SK-N-SH (cell line): ENCODE data around the gene ACTR3. TPM values are rescaled to one million over a fixed set of nuclear protein-coding genes. Genes with fewer than 3 reads are reported as not detected.

Experiments used
- CTCF ChIA-PET: fragments of 300-600, 350-600 bp; formaldehyde crosslinking; extraction: SDS; loops from one replicate; lab custom pipeline; 2021; lab: Yijun Ruan, JAX
- POLR2A ChIA-PET: fragments of 350-600 bp; sonication (Branson Sonifier 250); formaldehyde crosslinking; extraction: SDS; loops from one replicate; lab custom pipeline; 2020; ENCODE audit warnings: antibody characterized with exemption, inconsistent platforms; lab: Yijun Ruan, JAX
- DNase-seq: peaks from one replicate; pipeline ENCODE4 v3.0.0; 2012
- H2AFZ ChIP-seq: fragments of 200-600 bp; sonication (generic); 2 replicates; pipeline ENCODE4 v1.8.1; 2016; ENCODE audit warnings: antibody characterized with exemption, mild to moderate bottlenecking, low read depth
- H3F3A ChIP-seq: fragments of 200-600 bp; sonication (generic); replicated peaks from 2 replicates; pipeline ENCODE3; 2016; ENCODE audit warnings: antibody characterized with exemption, mild to moderate bottlenecking; ENCODE audit not compliant: insufficient read depth
- H3K27ac ChIP-seq, 2 experiments: fragments of 200-500 bp in 1 of 2; fragments of 200-600 bp in 1 of 2; sonication (Bioruptor generic) in 1 of 2; sonication (generic), shearing (Covaris generic) in 1 of 2; 2 replicates each; pipeline versions ENCODE4 v1.5.1 to v1.6.1; 2014 to 2016; ENCODE audit warnings: low read depth in 2 of 2, inconsistent platforms in 1 of 2, low read length in 1 of 2, mild to moderate bottlenecking in 1 of 2, mixed read lengths in 1 of 2
- H3K27me3 ChIP-seq: fragments of 200-600 bp; sonication (generic), shearing (Covaris generic); 2 replicates; pipeline ENCODE4 v1.6.1; 2016; ENCODE audit warnings: mixed run types; ENCODE audit not compliant: insufficient read depth
- H3K36me3 ChIP-seq, 2 experiments: fragments of 200-500 bp in 1 of 2; fragments of 200-600 bp in 1 of 2; sonication (Bioruptor generic) in 1 of 2; sonication (generic) in 1 of 2; replicated peaks in 1 of 2; 2 replicates each; pipeline versions ENCODE3 to v1.5.1; 2014 to 2016; ENCODE audit warnings: low read length in 1 of 2, mild to moderate bottlenecking in 1 of 2; ENCODE audit not compliant: insufficient read depth in 2 of 2, control insufficient read depth in 1 of 2
- H3K4me1 ChIP-seq, 2 experiments: fragments of 200-500 bp in 1 of 2; fragments of 200-600 bp in 1 of 2; sonication (Bioruptor generic) in 1 of 2; sonication (generic), shearing (Covaris generic) in 1 of 2; 2 replicates each; pipeline versions ENCODE4 v1.5.1 to v1.6.1; 2014 to 2016; ENCODE audit warnings: low read depth in 1 of 2, low read length in 1 of 2, mixed run types in 1 of 2; ENCODE audit not compliant: insufficient read depth in 2 of 2, control insufficient read depth in 1 of 2
- H3K4me2 ChIP-seq: fragments of 200-600 bp; sonication (generic), shearing (Covaris generic); 2 replicates; pipeline ENCODE4 v1.6.1; 2017; ENCODE audit warnings: mixed run types
- H3K4me3 ChIP-seq, 2 experiments: fragments of 200-500 bp in 1 of 2; fragments of 200-600 bp in 1 of 2; sonication (Bioruptor generic) in 1 of 2; sonication (generic), shearing (Covaris generic) in 1 of 2; 2 replicates each; pipeline versions ENCODE4 v1.5.1 to v1.8.1; 2014 to 2016; ENCODE audit warnings: low read depth in 2 of 2, inconsistent platforms in 1 of 2, low read length in 1 of 2, mild to moderate bottlenecking in 1 of 2, mixed read lengths in 1 of 2, moderate library complexity in 1 of 2
- H3K79me2 ChIP-seq: fragments of 200-600 bp; sonication (generic); 2 replicates; pipeline ENCODE4 v1.8.1; 2017; ENCODE audit warnings: mild to moderate bottlenecking; ENCODE audit not compliant: insufficient read depth
- H3K9ac ChIP-seq: fragments of 200-600 bp; sonication (generic); 2 replicates; pipeline ENCODE4 v1.6.1; 2017; ENCODE audit warnings: mixed run types
- H3K9me2 ChIP-seq: fragments of 200-600 bp; sonication (generic); 2 replicates; pipeline ENCODE4 v1.6.1; 2017; ENCODE audit warnings: mixed run types
- H3K9me3 ChIP-seq: fragments of 200-600 bp; sonication (generic); 2 replicates; pipeline ENCODE4 v1.6.1; 2017; ENCODE audit warnings: mixed run types, mild to moderate bottlenecking, moderate library complexity
- H4K20me1 ChIP-seq: fragments of 200-600 bp; sonication (generic); 2 replicates; pipeline ENCODE4 v1.6.1; 2017; ENCODE audit warnings: mild to moderate bottlenecking, mixed run types; ENCODE audit not compliant: insufficient read depth
- FOSL2 ChIP-seq: IDR thresholded peaks from 2 replicates; pipeline ENCODE4 v1.4.0; 2012; ENCODE audit warnings: low read depth, mild to moderate bottlenecking, moderate library complexity, borderline replicate concordance
- JUND ChIP-seq: IDR thresholded peaks from 2 replicates; pipeline ENCODE4 v1.4.0; 2012
- MEF2A ChIP-seq: IDR thresholded peaks from 2 replicates; pipeline ENCODE4 v1.4.0; 2012; ENCODE audit warnings: low read depth, borderline replicate concordance
- MXI1 ChIP-seq: IDR thresholded peaks from 2 replicates; pipeline ENCODE4 v1.6.1; 2012; ENCODE audit warnings: mild to moderate bottlenecking, low read depth, low read length, improper control_type of control experiment
- NRF1 ChIP-seq: IDR thresholded peaks from 2 replicates; pipeline ENCODE4 v1.6.1; 2012; ENCODE audit warnings: low read depth, mild to moderate bottlenecking, low read length
- PBX3 ChIP-seq: IDR thresholded peaks from 2 replicates; pipeline ENCODE4; 2012
- POLR2AphosphoS5 ChIP-seq: IDR thresholded peaks from 2 replicates; pipeline ENCODE4 v1.6.1; 2012; ENCODE audit warnings: low read depth, low read length
- REST ChIP-seq: IDR thresholded peaks from 2 replicates; pipeline ENCODE4 v1.6.1; 2012; ENCODE audit warnings: mild to moderate bottlenecking, low read depth, low read length, moderate library complexity
- RFX5 ChIP-seq: IDR thresholded peaks from 2 replicates; pipeline ENCODE4 v1.6.1; 2012; ENCODE audit warnings: mild to moderate bottlenecking, improper control_type of control experiment, low read length
- SIN3A ChIP-seq: IDR thresholded peaks from 2 replicates; pipeline ENCODE4 v1.6.1; 2012; ENCODE audit warnings: low read depth, mild to moderate bottlenecking, low read length, moderate library complexity, borderline replicate concordance
- TEAD4 ChIP-seq: IDR thresholded peaks from 2 replicates; pipeline ENCODE4 v1.4.0; 2012; ENCODE audit warnings: mild to moderate bottlenecking, borderline replicate concordance; ENCODE audit not compliant: insufficient read depth
- USF1 ChIP-seq: IDR thresholded peaks from 2 replicates; pipeline ENCODE4 v1.4.0; 2012; ENCODE audit warnings: low read depth, borderline replicate concordance
- USF2 ChIP-seq: fragments of 150-350 bp; IDR thresholded peaks from 2 replicates; pipeline ENCODE4 v1.6.1; 2017; ENCODE audit warnings: antibody characterized with exemption, low read length, low read depth, borderline replicate concordance
- WGBS: methylation state at CpG from one replicate; pipeline ENCODE4 v1.1.6; 2017; ENCODE audit warnings: low lambda C conversion rate; 5-methylcytosine and 5-hydroxymethylcytosine counted together
- polyA plus RNA-seq, 3 experiments: library from polyadenylated mRNA; depleted of rRNA; stranded (reverse); fragments of >200 nt; gene quantifications; 2 replicates each; pipeline ENCODE4 v1.2.3, GENCODE V29; 2012
- TF ChIP-seq, protein P1 (sequence below): IDR thresholded peaks from 2 replicates; pipeline ENCODE4 v1.4.0; 2012; ENCODE audit warnings: low read depth
- TF ChIP-seq, protein P2 (sequence below): fragments of 200-600 bp; sonication (generic); IDR thresholded peaks from 2 replicates; pipeline ENCODE4 v1.6.1; 2017; ENCODE audit warnings: antibody characterized with exemption, mild to moderate bottlenecking, moderate library complexity

ACTR3 gene
- polyA plus RNA-seq, 1 of the 3 experiments (the other 2 are of a cell fraction) = 90.8 TPM

- TF ChIP-seq USF1 (no peak), PBX3 (no peak), MEF2A (no peak)
- TF ChIP-seq, protein P1, sequence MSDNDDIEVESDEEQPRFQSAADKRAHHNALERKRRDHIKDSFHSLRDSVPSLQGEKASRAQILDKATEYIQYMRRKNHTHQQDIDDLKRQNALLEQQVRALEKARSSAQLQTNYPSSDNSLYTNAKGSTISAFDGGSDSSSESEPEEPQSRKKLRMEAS = no peak
Measured at GRCh38 chr2:113878743-113879142, 11.1 kb upstream of the ACTR3 start (continued).

GRCh38 chr2:113879457-113879856 lies 10.4 kb upstream of the ACTR3 start:
- peaks cover 0 to 5% of the 10 kb centered on the region in 2 experiments; a peak in 2 of 4 replicates for H3K4me1 ChIP-seq
- no peak overlapping the region for H3K4me3 ChIP-seq
- no peak overlapping the region for H3K4me2 ChIP-seq
- no peaks in the 10 kb centered on the region for H4K20me1 ChIP-seq
- CTCF ChIA-PET = interaction anchor here (1.2 kb wide), 1 partner anchor 26 kb away, joined by 3 read pairs; no protein-coding TSS in a partner anchor
- TF ChIP-seq MXI1 (no peak), RFX5 (no peak), NRF1 (no peak), POLR2AphosphoS5 (no peak), USF2 (no peak), FOSL2 (no peak), JUND (no peak), TEAD4 (no peak), SIN3A (no peak), REST (no peak)
- TF ChIP-seq, protein P2, sequence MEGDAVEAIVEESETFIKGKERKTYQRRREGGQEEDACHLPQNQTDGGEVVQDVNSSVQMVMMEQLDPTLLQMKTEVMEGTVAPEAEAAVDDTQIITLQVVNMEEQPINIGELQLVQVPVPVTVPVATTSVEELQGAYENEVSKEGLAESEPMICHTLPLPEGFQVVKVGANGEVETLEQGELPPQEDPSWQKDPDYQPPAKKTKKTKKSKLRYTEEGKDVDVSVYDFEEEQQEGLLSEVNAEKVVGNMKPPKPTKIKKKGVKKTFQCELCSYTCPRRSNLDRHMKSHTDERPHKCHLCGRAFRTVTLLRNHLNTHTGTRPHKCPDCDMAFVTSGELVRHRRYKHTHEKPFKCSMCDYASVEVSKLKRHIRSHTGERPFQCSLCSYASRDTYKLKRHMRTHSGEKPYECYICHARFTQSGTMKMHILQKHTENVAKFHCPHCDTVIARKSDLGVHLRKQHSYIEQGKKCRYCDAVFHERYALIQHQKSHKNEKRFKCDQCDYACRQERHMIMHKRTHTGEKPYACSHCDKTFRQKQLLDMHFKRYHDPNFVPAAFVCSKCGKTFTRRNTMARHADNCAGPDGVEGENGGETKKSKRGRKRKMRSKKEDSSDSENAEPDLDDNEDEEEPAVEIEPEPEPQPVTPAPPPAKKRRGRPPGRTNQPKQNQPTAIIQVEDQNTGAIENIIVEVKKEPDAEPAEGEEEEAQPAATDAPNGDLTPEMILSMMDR = no peak
- TF ChIP-seq, all 33 proteins: peak for 0
- no peak overlapping the region for H2AFZ ChIP-seq
- DNase-seq = no peak
- POLR2A ChIA-PET = no interaction called here
- H3K9me3 ChIP-seq = no peaks in the 10 kb centered on the region
- peaks cover 2% of the 10 kb centered on the region; the same call in 1 of the 2 replicates for H3K79me2 ChIP-seq
- no peaks in the 10 kb centered on the region for H3K27me3 ChIP-seq
- peaks cover 5% of the 10 kb centered on the region for H3F3A ChIP-seq
- peaks cover 0 to 3% of the 10 kb centered on the region in 2 experiments for H3K36me3 ChIP-seq
- H3K9ac ChIP-seq = no peak overlapping the region
- no peak overlapping the region for H3K27ac ChIP-seq
- no peaks in the 10 kb centered on the region for H3K9me2 ChIP-seq
- 96% methylated on average over 3 of the region's 3 CpGs for WGBS
